ENCODE data around the gene CPSF7. TPM values are rescaled to one million over a fixed set of nuclear protein-coding genes. Genes with fewer than 3 reads are reported as not detected.

CPSF7 gene
- total and polyA plus RNA-seq, 2 donors (not counting 1 experiment from before 2014, with no cell fraction given), result 74.7 to 167 TPM

GRCh38 chr11:61472868-61473267 lies 43.1 kb upstream of the CPSF7 start:
- TF ChIP-seq EZH2 (IDR thresholded peaks at IDR 0.05; ENCODE audit: borderline replicate concordance, insufficient read depth, low read depth, low read length, poor library complexity, severe bottlenecking), result no peak
- TF ChIP-seq CTCF (IDR thresholded peaks at IDR 0.05), result no peak
- Histone ChIP-seq H3K9me3 (ENCODE audit: control extremely low read depth in 1 of 3, control insufficient read depth in 2 of 3, insufficient read depth in 1 of 3, low read length in 2 of 3) (peaks cover 0 to 2% (median 0%) of the 10 kb centered on the region in 3 donors), H3K79me2 (ENCODE audit: control insufficient read depth, insufficient read depth, low read length) (no peaks in the 10 kb centered on the region), H3K4me3 (ENCODE audit: control extremely low read depth in 1 of 5, extremely low read depth in 1 of 5, insufficient read depth in 1 of 5, low read depth in 2 of 5, low read length in 4 of 5) (no peak overlapping the region), H3K4me1 (ENCODE audit: control insufficient read depth in 2 of 2, insufficient read depth in 2 of 2, low read length in 2 of 2) (peaks cover 0 to 4% of the 10 kb centered on the region in 2 donors), H3K4me2 (replicated peaks; ENCODE audit: low read depth, low read length, poor library complexity, severe bottlenecking) (no peak overlapping the region), H2AFZ (ENCODE audit: insufficient read depth, low read depth, low read length, poor library complexity, severe bottlenecking) (no peak overlapping the region), H3K9ac (ENCODE audit: low read length) (no peak overlapping the region), H3K27ac (ENCODE audit: low read length in 2 of 2) (no peak overlapping the region), H4K20me1 (ENCODE audit: control insufficient read depth, insufficient read depth, low read length, poor library complexity, severe bottlenecking) (no peaks in the 10 kb centered on the region), H3K27me3 (replicated peaks in 1 of 4; ENCODE audit: control extremely low read depth in 1 of 4, control insufficient read depth in 3 of 4, insufficient read depth in 4 of 4, low read length in 3 of 4) (peaks cover 0 to 2% (median 0%) of the 10 kb centered on the region in 4 experiments), H3K36me3 (replicated peaks in 1 of 2; ENCODE audit: control extremely low read depth in 1 of 2, control insufficient read depth in 1 of 2, extremely low read depth in 1 of 2, insufficient read depth in 2 of 2, low read length in 1 of 2) (peaks cover 0 to 11% of the 10 kb centered on the region in 2 experiments)
- intact Hi-C loops (cut with micrococcal nuclease), result no loop called here
- H3K27ac Mint-ChIP-seq, result no peak overlapping the region
- H3K9me3 Mint-ChIP-seq (ENCODE audit: insufficient read depth), result no peaks in the 10 kb centered on the region
- peaks cover 2% of the 10 kb centered on the region for H3K4me1 Mint-ChIP-seq
- H3K4me3 Mint-ChIP-seq, result no peak overlapping the region
- ChIA-PET POLR2A (no interaction called here), CTCF (interaction anchor here (1.7 kb wide), 1 partner anchor 44 kb away, joined by 5 read pairs; no protein-coding TSS in a partner anchor)
- no peak for DNase-seq
- no peaks in the 10 kb centered on the region for H3K27me3 Mint-ChIP-seq
- WGBS (ENCODE audit: insufficient coverage), result 100% methylated on average over 4 of the region's 5 CpGs
- no peak for ATAC-seq (ENCODE audit: low read depth)

DNA sequence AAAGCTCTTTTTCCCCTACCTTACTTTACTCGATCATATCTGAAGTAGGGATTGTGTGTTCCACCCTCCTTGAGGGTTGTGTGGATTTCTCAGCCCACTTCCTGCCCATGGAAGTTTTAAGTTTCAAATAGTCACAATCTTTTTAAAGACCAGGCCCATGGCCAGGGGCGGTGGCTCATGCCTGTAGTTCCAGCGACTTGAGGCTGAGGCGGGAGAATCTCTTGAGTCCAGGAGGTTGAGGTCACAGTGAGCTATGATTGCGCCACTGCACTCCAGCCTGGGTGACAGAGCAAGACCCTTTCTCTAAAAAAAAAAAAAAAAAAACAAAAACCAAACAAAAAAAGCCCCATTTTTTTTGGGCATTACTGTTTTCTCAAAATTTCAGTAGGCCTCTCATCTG lies 42.5 kb upstream of the CPSF7 start:
- Mint-ChIP-seq H3K9me3 (ENCODE audit: insufficient read depth) (no peaks in the 10 kb centered on the region), H3K27ac (no peak overlapping the region), H3K4me3 (no peak overlapping the region), H3K27me3 (no peaks in the 10 kb centered on the region), H3K4me1 (no peaks in the 10 kb centered on the region)
- no peak overlapping the region for H3K9ac ChIP-seq (ENCODE audit: low read length)
- ChIA-PET CTCF (interaction anchor here (1.7 kb wide), 1 partner anchor 44 kb away, joined by 5 read pairs; no protein-coding TSS in a partner anchor), POLR2A (no interaction called here)
- DNase-seq (no peak), ATAC-seq (ENCODE audit: low read depth) (no peak)
- H3K4me2 ChIP-seq (replicated peaks; ENCODE audit: low read depth, low read length, poor library complexity, severe bottlenecking), result no peak overlapping the region
- H3K27me3 ChIP-seq (replicated peaks in 1 of 4; ENCODE audit: control extremely low read depth in 1 of 4, control insufficient read depth in 3 of 4, insufficient read depth in 4 of 4, low read length in 3 of 4), result no peaks in the 10 kb centered on the region
- peaks cover 0 to 16% of the 10 kb centered on the region in 2 experiments for H3K36me3 ChIP-seq (replicated peaks in 1 of 2; ENCODE audit: control extremely low read depth in 1 of 2, control insufficient read depth in 1 of 2, extremely low read depth in 1 of 2, insufficient read depth in 2 of 2, low read length in 1 of 2)
- H3K4me3 ChIP-seq (ENCODE audit: control extremely low read depth in 1 of 5, extremely low read depth in 1 of 5, insufficient read depth in 1 of 5, low read depth in 2 of 5, low read length in 4 of 5), result no peak overlapping the region
- intact Hi-C loops (cut with micrococcal nuclease), result no loop called here
- H4K20me1 ChIP-seq (ENCODE audit: control insufficient read depth, insufficient read depth, low read length, poor library complexity, severe bottlenecking), result no peaks in the 10 kb centered on the region
- no peak overlapping the region for H2AFZ ChIP-seq (ENCODE audit: insufficient read depth, low read depth, low read length, poor library complexity, severe bottlenecking)
- peaks cover 0 to 7% (median 0%) of the 10 kb centered on the region in 3 donors for H3K9me3 ChIP-seq (ENCODE audit: control extremely low read depth in 1 of 3, control insufficient read depth in 2 of 3, insufficient read depth in 1 of 3, low read length in 2 of 3)
- TF ChIP-seq CTCF (IDR thresholded peaks at IDR 0.05), result no peak
- no peak for TF ChIP-seq EZH2 (IDR thresholded peaks at IDR 0.05; ENCODE audit: borderline replicate concordance, insufficient read depth, low read depth, low read length, poor library complexity, severe bottlenecking)
- 97% methylated on average over 3 of the region's 5 CpGs for WGBS (ENCODE audit: insufficient coverage)
- H3K27ac ChIP-seq (ENCODE audit: low read length in 2 of 2), result no peak overlapping the region
- no peaks in the 10 kb centered on the region for H3K79me2 ChIP-seq (ENCODE audit: control insufficient read depth, insufficient read depth, low read length)
- no peaks in the 10 kb centered on the region for H3K4me1 ChIP-seq (ENCODE audit: control insufficient read depth in 2 of 2, insufficient read depth in 2 of 2, low read length in 2 of 2)
